ENCODE measurements around the gene FAM114A2.

DNA sequence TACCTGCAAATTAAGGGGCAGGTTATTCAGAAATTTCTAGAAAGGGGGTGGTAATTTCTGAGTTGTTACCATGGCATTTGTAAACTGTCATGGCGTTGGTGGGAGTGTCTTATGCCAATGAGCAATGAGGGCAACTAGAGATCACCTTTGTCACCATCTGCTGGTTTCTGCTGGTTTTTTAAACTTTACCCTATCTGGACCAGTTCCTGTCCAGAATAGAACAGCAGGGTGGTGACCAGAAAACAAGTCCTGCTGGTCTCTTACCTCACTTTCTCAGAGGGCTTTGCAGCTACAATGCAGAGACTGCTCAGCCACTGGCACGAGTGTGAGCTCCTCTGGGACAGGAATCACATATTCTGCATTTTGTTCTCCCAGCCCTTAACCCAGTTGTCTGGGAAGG is 51.4 kb downstream of the FAM114A2 start:
- TF ChIP-seq, protein P1, sequence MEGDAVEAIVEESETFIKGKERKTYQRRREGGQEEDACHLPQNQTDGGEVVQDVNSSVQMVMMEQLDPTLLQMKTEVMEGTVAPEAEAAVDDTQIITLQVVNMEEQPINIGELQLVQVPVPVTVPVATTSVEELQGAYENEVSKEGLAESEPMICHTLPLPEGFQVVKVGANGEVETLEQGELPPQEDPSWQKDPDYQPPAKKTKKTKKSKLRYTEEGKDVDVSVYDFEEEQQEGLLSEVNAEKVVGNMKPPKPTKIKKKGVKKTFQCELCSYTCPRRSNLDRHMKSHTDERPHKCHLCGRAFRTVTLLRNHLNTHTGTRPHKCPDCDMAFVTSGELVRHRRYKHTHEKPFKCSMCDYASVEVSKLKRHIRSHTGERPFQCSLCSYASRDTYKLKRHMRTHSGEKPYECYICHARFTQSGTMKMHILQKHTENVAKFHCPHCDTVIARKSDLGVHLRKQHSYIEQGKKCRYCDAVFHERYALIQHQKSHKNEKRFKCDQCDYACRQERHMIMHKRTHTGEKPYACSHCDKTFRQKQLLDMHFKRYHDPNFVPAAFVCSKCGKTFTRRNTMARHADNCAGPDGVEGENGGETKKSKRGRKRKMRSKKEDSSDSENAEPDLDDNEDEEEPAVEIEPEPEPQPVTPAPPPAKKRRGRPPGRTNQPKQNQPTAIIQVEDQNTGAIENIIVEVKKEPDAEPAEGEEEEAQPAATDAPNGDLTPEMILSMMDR (IDR thresholded peaks at IDR 0.05) = no peak
- TF ChIP-seq POLR2A (IDR thresholded peaks at IDR 0.05) = no peak
